Mucosa of descending colon (tissue), 3 donors: ENCODE results near the gene ITGA7. TPM values are rescaled to one million over a fixed set of nuclear protein-coding genes. Genes with fewer than 3 reads are reported as not detected.

Experiments
- ATAC-seq: fragments of 200-7000 bp; cut with Tn5 transposase; one replicate; pipeline ENCODE4 v1.9.1; 2020; ENCODE audit warnings: mild to moderate bottlenecking, moderate library complexity
- DNase-seq, 3 donors: peaks; one replicate each; pipeline ENCODE4 v3.0.0-alpha.2; 2020
- H3K36me3 ChIP-seq: fragments of 200-600 bp; one replicate; pipeline ENCODE4 v1.8.0; 2021; ENCODE audit warnings: low read depth, mild to moderate bottlenecking
- H3K4me1 ChIP-seq: fragments of 200-600 bp; one replicate; pipeline ENCODE4 v1.8.0; 2021; ENCODE audit warnings: low read depth, mild to moderate bottlenecking
- H3K4me3 ChIP-seq: fragments of 200-600 bp; one replicate; pipeline ENCODE4 v1.8.0; 2021; ENCODE audit warnings: mild to moderate bottlenecking
- H3K9me3 ChIP-seq: fragments of 200-600 bp; one replicate; pipeline ENCODE4 v1.8.0; 2021; ENCODE audit warnings: mild to moderate bottlenecking
- CTCF ChIP-seq: fragments of 200-600 bp; IDR thresholded peaks from one replicate; pipeline ENCODE4 v1.8.0; 2022; ENCODE audit warnings: antibody characterized with exemption, mild to moderate bottlenecking
- intact Hi-C, 2 donors: fragments of 100-400 bp; cut with DNase I in 1 of 2; cut with micrococcal nuclease in 1 of 2; formaldehyde crosslinking; loops; one replicate each; pipeline versions ENCODE4 v1.11.0 to v1.11.1; 2022; cut with DNase I, micrococcal nuclease
- long read RNA-seq, 2 donors: library from polyadenylated mRNA; unstranded; transcript quantifications; one replicate each; pipeline ENCODE4 v2.0.0, GENCODE V29; 2019 to 2021
- total RNA-seq, 3 donors: library from RNA; stranded (reverse); fragmentation: NEBNext Ultra II Directional in 2 of 3; extraction: Animal tissue kit (Norgen Biotek cat#: 25700) in 2 of 3; gene quantifications; one replicate each; pipeline versions ENCODE4 v1.2.1 to v1.2.4, GENCODE V29; 2021 to 2023
- donor health status: DM: no; HTN: no; CAD: no; lungs with moderate emphysema.
- donor health status: DM: no; HTN: no; CAD: no.
- donor health status: DM: no; HTN: yes; CAD: no.

ITGA7 gene
- 100 to 1,000 TPM in 1 of 3 donors, 10 to 100 TPM in 2; 16.5 to 449 (median 46.0) TPM for total RNA-seq
- long read RNA-seq, donor 1, partial matches to known transcripts = 89 of 118 reads
- long read RNA-seq, donor 1, other reads (novel, unspliced or antisense) = 24 of 118 reads
- long read RNA-seq, donor 2, partial matches to known transcripts = 0 of 1 reads
- long read RNA-seq, donor 2, other reads (novel, unspliced or antisense) = 1 of 1 reads

DNA sequence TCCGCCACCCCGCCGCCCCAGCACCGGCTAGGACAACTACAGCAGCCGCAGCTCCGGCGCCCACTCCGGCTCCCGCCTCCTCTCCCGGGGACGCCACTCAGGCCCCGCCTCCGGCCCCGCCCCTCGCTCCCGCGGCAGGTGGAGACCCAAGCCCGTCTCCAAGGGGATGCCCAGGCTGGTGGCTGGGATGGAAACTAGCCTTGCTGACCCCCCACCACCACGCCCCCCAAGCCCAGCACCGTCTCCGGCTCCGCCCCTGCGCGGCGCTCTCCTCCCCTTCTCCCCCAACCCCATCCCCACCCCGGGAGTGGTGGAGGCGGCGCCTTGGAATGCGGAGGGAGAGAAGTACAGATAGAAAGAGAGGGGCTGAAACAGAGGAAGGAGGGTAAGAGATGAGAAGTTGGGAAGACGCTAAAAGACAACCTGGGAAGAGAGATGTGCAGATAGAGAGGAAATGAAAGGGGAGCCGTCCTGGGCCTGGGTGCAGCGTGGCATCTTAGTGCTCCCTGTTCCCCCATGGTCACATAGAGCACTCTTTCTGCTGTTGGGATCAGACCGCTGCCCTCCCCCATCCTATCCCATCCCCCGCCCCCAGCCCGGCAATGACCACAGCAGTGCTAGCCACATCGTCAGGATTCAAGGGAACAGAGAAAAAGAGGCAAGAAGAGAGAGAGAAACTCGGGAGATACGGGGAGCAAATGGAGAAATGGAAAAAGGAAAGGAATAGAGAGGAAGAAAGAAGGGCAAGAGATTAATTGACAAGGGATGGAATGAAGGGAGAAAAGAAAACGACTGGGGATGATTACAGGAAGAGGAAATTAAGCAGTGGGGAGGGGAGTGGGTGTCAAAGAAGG is at the start of gene ITGA7:
TSS of gene ITGA7 (minus strand) at position 64 of the 854 bp plus-strand sequence. CDS start 222 bp downstream, outside the sequence.
- ATAC-seq (peak; percentile 75), DNase-seq (peak; percentile 71 to 84 (median 81))
- Histone ChIP-seq H3K4me3 (no peak within 1 kb of the TSS), H3K9me3 (no peaks in the 10 kb centered on the region), H3K4me1 (peaks cover 15% of the 10 kb centered on the region), H3K36me3 (no peaks in the 10 kb centered on the region)
- intact Hi-C loops = no loop called here
- TF ChIP-seq CTCF = no peak

GRCh38 chr12:55755246-55755645 is 47.5 kb upstream of the ITGA7 start:
- intact Hi-C loops = no loop called here
- no peak for DNase-seq
- no peak for ATAC-seq
- no peak for TF ChIP-seq CTCF
- peaks cover 5% of the 10 kb centered on the region for H3K36me3 ChIP-seq
- no peaks in the 10 kb centered on the region for H3K9me3 ChIP-seq
- H3K4me1 ChIP-seq = no peaks in the 10 kb centered on the region
- H3K4me3 ChIP-seq = no peak overlapping the region

DNA sequence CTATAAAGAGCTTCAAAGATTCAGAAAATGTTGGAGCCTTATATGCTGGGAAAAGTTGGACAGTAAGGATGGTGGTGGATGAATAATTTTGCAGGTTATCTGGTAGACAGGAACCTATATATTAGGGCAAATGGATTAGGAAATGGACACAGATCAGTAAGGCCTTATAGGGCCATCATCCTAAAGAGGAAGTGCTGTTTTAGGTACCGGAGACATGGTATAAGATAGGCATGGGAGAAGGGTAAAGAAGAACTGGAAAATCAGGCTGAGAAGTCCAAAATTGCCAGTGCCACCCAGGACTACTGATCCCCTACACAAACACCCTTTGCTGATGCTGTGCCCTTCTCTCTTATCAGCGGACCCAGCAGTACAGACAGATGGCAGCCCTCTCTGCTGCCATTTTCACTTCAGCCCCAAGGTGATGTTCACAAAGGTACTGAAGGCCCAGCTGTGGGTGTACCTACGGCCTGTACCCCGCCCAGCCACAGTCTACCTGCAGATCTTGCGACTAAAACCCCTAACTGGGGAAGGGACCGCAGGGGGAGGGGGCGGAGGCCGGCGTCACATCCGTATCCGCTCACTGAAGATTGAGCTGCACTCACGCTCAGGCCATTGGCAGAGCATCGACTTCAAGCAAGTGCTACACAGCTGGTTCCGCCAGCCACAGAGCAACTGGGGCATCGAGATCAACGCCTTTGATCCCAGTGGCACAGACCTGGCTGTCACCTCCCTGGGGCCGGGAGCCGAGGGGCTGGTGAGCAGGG is 40.7 kb upstream of the ITGA7 start:
- DNase-seq (no peak), ATAC-seq (no peak)
- Histone ChIP-seq H3K9me3 (no peaks in the 10 kb centered on the region), H3K4me3 (no peak overlapping the region), H3K36me3 (no peaks in the 10 kb centered on the region), H3K4me1 (peaks cover 8% of the 10 kb centered on the region)
- no peak for TF ChIP-seq CTCF
- intact Hi-C loops = loop anchor here in 1 of 2 donors (10.0 kb wide), 1 partner anchor 46 kb away; no protein-coding TSS in a partner anchor

- DNase-seq (no peak), ATAC-seq (no peak)
- H3K4me3 ChIP-seq = no peak overlapping the region
- peaks cover 9% of the 10 kb centered on the region for H3K4me1 ChIP-seq
- no peak for TF ChIP-seq CTCF
- no peaks in the 10 kb centered on the region for H3K36me3 ChIP-seq
- H3K9me3 ChIP-seq = no peaks in the 10 kb centered on the region
- intact Hi-C loops = loop anchor here in 1 of 2 donors (10.0 kb wide), 1 partner anchor 48 kb away; no protein-coding TSS in a partner anchor
Measured at GRCh38 chr12:55746913-55747231, 39.2 kb upstream of the ITGA7 start.

- Histone ChIP-seq H3K4me1 (peaks cover 9% of the 10 kb centered on the region), H3K9me3 (no peaks in the 10 kb centered on the region), H3K4me3 (no peak overlapping the region), H3K36me3 (no peaks in the 10 kb centered on the region)
- intact Hi-C loops = loop anchor here in 1 of 2 donors (10.0 kb wide), 1 partner anchor 48 kb away; no protein-coding TSS in a partner anchor
- TF ChIP-seq CTCF = no peak
- ATAC-seq (no peak), DNase-seq (no peak)
Measured at GRCh38 chr12:55746174-55746912, 38.6 kb upstream of the ITGA7 start.
